Activated CD8-positive, alpha-beta memory T cell treated with anti-CD3 and anti-CD28 coated beads, Interleukin-2, amount 10 ng/mL, durations not matched to agents 7 days and 5 days (primary cell): ENCODE data around the gene DISP3. TPM values are rescaled to one million over a fixed set of nuclear protein-coding genes. Genes with fewer than 3 reads are reported as not detected.
A peak's percentile ranks its signal among the peaks of the same experiment; 100 is the strongest.

Source experiments
- ATAC-seq: fragments of 150-1000 bp; cut with Tn5 transposase; one replicate; pipeline ENCODE4 v1.10.0; 2021; ENCODE audit warnings: moderate library complexity
- CTCF ChIA-PET: fragments of 350-600 bp; sonication (Branson Sonifier 250); formaldehyde crosslinking; loops from one replicate; lab custom pipeline; 2021; ENCODE audit warnings: antibody characterized with exemption; lab: Charles Lee
- DNase-seq: peaks from one replicate; pipeline ENCODE4 v3.0.0-alpha.2; 2020
- H3K27ac Mint-ChIP-seq: one replicate; pipeline ENCODE4 v1.8.0; 2021; ENCODE audit warnings: mild to moderate bottlenecking, mixed read lengths
- H3K27me3 Mint-ChIP-seq: one replicate; pipeline ENCODE4 v1.8.0; 2021; ENCODE audit warnings: mixed read lengths
- H3K36me3 Mint-ChIP-seq: one replicate; pipeline ENCODE4 v1.8.0; 2021; ENCODE audit warnings: mild to moderate bottlenecking, mixed read lengths
- H3K4me1 Mint-ChIP-seq: one replicate; pipeline ENCODE4 v1.8.0; 2021; ENCODE audit warnings: mixed read lengths
- H3K4me3 Mint-ChIP-seq: one replicate; pipeline ENCODE4 v1.8.0; 2021; ENCODE audit warnings: mild to moderate bottlenecking, moderate library complexity, mixed read lengths
- H3K9me3 Mint-ChIP-seq: one replicate; pipeline ENCODE4 v1.8.0; 2022; ENCODE audit warnings: low read depth, mixed read lengths
- total RNA-seq, 2 experiments: library from RNA; stranded (reverse); gene quantifications; one replicate each; pipeline ENCODE4 v1.2.3, GENCODE V29; 2021

Gene DISP3
- total RNA-seq, 2 experiments from 2014 or later, result 0.35 to 0.54 TPM

DNA sequence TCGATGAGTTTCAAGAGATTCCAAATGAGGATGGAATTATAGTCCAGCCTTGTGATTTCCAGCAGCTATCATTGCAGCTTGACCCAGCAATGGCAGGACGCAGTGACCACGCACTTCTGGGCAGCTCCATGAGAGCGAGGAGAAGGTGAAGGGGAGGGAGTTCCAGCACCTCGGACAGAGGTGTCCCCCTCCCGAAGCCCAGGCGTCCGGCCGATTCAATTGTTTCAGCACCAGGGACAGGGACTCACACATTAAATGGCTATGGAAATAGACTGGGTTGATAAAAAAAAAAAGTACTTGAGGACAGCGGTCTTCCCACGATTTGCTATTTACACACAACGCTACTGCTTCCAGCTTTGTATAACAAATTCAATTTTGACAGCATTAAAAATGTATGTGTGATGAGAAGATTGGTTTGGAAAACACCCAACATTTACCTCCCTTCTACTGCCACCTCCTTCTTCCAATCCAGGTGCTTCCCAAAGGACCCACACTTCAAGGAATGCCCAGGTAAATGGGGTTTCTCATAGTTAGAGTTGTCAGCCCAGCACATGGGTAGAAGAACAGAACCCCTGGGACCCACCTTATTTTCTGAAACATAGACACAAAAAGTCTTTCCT lies 71.8 kb downstream of the DISP3 start:
- peak; percentile 42 for ATAC-seq
- Mint-ChIP-seq H3K36me3 (no peaks in the 10 kb centered on the region), H3K9me3 (no peaks in the 10 kb centered on the region), H3K4me3 (no peak overlapping the region), H3K27ac (no peak overlapping the region), H3K27me3 (peaks cover 23% of the 10 kb centered on the region), H3K4me1 (no peaks in the 10 kb centered on the region)
- CTCF ChIA-PET, result no interaction called here
- DNase-seq, result peak; percentile 73

DNA sequence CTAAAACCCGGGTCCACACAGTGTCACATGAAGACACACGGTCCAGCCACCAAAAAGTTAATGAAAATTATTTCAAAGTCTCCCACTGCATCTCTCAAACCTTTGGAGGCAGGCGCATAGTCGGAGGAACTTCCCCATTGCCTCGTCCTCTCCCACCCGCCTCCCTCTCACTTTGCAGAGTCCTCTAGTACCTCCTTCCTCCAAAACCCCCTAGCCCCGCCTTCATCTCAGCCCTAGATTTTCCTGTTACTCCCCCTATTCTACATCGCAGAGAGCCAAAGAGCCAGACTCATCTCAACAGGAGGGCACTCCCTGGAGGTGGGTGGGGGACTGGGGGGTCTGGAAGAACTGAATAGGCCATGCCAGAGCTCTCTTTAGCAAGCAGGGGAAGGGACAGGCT lies 79.3 kb downstream of the DISP3 start:
- H3K27me3 Mint-ChIP-seq, result peaks cover 43% of the 10 kb centered on the region
- no peak overlapping the region for H3K27ac Mint-ChIP-seq
- CTCF ChIA-PET, result interaction anchor here (0.5 kb wide), 1 partner anchor 86 kb away, joined by 3 read pairs; no protein-coding TSS in a partner anchor

DNA sequence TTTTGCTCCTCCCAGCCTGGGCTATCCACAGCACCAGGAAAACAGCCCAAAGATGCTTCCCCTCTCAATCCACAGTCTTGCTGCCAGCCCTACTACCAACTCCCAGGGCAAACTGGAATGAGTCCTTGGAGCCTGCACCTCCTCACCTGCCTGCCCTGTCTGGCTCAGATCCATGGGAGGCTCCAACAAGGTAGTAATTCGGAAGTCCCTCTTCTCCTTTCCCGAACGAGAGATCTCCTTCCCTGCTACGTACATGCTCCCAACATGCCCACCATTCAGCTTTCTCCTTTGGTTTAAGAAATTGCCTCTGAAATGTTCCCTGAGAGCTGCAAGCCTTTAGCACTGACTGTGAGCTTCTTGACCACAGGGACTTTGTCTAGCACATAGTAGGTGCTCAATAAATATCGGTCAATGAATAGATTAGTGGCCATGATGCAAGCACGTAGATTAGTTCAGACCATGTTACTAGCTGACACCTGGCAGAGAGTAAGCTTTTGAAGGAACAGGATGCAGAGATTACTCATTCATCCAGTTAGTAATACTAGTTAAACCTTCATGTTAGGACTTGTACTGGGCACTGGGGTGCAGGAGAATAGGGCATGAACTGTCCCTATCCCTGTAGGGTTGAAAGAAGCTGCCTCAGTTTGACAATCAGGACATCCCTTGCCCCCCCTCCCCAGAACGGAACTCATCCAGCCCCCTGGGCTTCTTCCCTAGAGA lies 80.1 kb downstream of the DISP3 start:
- Mint-ChIP-seq H3K36me3 (no peaks in the 10 kb centered on the region), H3K4me1 (no peaks in the 10 kb centered on the region), H3K27ac (no peak overlapping the region), H3K4me3 (no peak overlapping the region), H3K9me3 (no peaks in the 10 kb centered on the region), H3K27me3 (peaks cover 50% of the 10 kb centered on the region)
- CTCF ChIA-PET, result interaction anchor here (0.5 kb wide), 1 partner anchor 86 kb away, joined by 3 read pairs; no protein-coding TSS in a partner anchor
- ATAC-seq (no peak), DNase-seq (no peak)

More for the DNA sequence above, 79.3 kb downstream of the DISP3 start:
- Mint-ChIP-seq H3K9me3 (no peaks in the 10 kb centered on the region), H3K4me1 (no peaks in the 10 kb centered on the region), H3K36me3 (no peaks in the 10 kb centered on the region), H3K4me3 (no peak overlapping the region)
- DNase-seq (no peak), ATAC-seq (no peak)

DNA sequence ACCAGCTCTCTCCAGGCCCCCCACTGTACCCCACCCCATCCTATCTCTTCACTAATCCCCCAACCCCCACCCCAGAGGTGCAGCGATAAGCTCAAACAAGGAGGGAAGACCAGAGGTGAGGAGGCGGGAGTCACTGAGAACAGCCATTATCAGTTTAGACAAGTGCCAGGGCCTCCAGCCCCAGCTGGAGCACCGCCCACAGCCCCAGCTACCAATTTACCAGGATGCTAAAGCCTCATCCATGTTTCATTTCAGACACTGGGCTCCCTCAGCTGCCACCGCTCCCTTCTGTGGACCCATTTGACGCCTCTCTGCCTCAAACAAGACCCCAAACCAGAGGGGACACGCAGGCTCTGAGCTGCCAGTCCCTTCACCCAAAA lies 80.6 kb downstream of the DISP3 start:
- H3K27me3 Mint-ChIP-seq, result peaks cover 49% of the 10 kb centered on the region
- CTCF ChIA-PET, result no interaction called here
- no peak overlapping the region for H3K4me3 Mint-ChIP-seq
- DNase-seq (no peak), ATAC-seq (no peak)
- no peaks in the 10 kb centered on the region for H3K9me3 Mint-ChIP-seq
- no peak overlapping the region for H3K27ac Mint-ChIP-seq
- no peaks in the 10 kb centered on the region for H3K4me1 Mint-ChIP-seq
- H3K36me3 Mint-ChIP-seq, result no peaks in the 10 kb centered on the region

DNA sequence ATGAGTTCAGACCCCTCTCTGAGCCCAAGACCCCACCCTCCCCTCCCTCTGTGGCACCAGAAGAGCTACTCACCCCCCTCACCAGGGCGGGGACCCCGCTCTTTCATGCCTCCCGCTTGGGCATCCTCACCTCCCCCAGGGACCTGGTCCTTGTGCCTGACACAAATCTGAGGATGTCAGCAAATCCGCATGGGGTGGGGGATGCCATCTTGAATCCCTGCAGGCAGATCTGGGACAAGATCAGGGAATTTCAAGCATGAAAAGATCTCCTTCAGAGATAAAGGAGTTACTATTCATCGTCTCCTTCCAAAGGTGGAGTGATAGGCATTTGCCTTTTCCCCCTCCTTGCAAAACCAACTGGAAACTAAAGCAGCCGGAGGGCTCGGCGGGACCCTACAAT lies 81.1 kb downstream of the DISP3 start:
- Mint-ChIP-seq H3K4me1 (no peaks in the 10 kb centered on the region), H3K9me3 (no peaks in the 10 kb centered on the region), H3K27ac (no peak overlapping the region), H3K36me3 (no peaks in the 10 kb centered on the region), H3K27me3 (peaks cover 47% of the 10 kb centered on the region), H3K4me3 (no peak overlapping the region)
- no peak for ATAC-seq
- no peak for DNase-seq
- CTCF ChIA-PET, result no interaction called here

DNA sequence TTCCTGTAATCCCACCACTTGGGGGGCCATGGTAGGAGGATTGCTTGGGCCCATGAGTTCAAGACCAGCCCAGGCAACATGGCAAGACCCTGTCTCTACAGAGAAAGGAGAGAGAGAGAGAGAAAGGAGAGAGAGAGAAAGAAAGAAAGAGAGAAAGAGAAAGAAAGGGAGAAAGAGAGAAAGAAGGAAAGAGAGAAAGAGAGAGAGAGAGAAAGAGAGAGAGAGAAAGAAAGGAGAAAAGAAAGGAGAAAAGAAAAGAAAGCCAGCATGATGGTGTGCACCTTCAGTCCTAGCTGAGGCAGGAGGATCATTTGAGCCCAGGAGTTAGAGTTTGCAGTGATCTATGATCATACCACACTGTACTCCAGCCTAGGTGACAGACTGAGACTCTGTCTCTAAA lies 82.8 kb downstream of the DISP3 start:
- no peak for DNase-seq
- peaks cover 46% of the 10 kb centered on the region for H3K27me3 Mint-ChIP-seq
- no peaks in the 10 kb centered on the region for H3K36me3 Mint-ChIP-seq
- CTCF ChIA-PET, result no interaction called here
- H3K4me1 Mint-ChIP-seq, result no peaks in the 10 kb centered on the region
- no peak for ATAC-seq
- H3K27ac Mint-ChIP-seq, result no peak overlapping the region
- H3K9me3 Mint-ChIP-seq, result no peaks in the 10 kb centered on the region
- H3K4me3 Mint-ChIP-seq, result no peak overlapping the region

DNA sequence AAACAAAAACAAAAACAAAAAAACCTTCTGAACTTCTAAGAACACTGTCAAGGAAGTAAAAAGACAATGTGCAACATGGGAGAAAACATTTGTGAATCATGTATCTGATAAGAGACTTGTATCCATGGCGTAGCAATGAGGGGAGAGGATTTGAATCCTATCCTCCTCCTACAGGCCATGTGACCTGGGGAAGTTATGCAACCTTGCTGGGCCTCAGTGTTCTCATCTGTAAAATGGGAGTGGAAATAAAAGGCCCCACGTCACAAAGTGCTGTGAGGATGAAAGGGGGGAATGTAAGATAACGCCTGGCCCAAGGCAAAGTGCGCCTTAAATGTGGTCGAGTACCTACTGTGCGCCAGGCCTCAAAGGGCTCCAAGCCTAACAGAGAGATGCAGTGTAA lies 83.7 kb downstream of the DISP3 start:
- Mint-ChIP-seq H3K27me3 (peaks cover 42% of the 10 kb centered on the region), H3K36me3 (no peaks in the 10 kb centered on the region), H3K9me3 (no peaks in the 10 kb centered on the region), H3K4me3 (no peak overlapping the region), H3K27ac (no peak overlapping the region), H3K4me1 (no peaks in the 10 kb centered on the region)
- CTCF ChIA-PET, result no interaction called here
- DNase-seq, result no peak
- no peak for ATAC-seq

DNA sequence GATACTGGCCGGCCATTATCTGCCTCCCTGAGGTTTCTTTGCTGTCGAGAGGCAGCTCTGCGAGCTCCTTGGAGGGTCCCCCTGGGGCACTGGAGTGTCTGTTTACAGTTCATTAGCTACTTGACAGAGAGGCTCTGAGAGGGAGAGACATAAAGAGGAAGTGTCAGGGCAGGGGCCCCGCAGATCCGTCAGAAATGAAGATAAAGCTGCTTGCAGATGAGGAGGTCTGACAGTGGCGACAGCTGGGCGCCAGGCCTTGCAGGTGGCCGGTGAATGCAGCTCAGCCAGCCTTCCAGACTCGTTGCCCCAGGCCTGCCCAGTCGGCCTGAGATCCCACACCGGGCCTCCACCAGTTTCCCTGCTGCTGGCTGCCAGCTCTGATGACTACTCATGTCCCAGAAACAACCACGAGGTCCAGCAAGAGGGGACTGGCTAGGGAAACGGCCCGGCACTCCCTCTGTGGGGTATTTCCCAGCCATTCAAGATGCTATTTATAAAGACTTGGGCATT lies 84.7 kb downstream of the DISP3 start:
- H3K4me1 Mint-ChIP-seq, result no peaks in the 10 kb centered on the region
- ATAC-seq (no peak), DNase-seq (no peak)
- H3K36me3 Mint-ChIP-seq, result no peaks in the 10 kb centered on the region
- CTCF ChIA-PET, result no interaction called here
- no peak overlapping the region for H3K27ac Mint-ChIP-seq
- H3K9me3 Mint-ChIP-seq, result no peaks in the 10 kb centered on the region
- H3K4me3 Mint-ChIP-seq, result no peak overlapping the region
- H3K27me3 Mint-ChIP-seq, result peaks cover 33% of the 10 kb centered on the region

DNA sequence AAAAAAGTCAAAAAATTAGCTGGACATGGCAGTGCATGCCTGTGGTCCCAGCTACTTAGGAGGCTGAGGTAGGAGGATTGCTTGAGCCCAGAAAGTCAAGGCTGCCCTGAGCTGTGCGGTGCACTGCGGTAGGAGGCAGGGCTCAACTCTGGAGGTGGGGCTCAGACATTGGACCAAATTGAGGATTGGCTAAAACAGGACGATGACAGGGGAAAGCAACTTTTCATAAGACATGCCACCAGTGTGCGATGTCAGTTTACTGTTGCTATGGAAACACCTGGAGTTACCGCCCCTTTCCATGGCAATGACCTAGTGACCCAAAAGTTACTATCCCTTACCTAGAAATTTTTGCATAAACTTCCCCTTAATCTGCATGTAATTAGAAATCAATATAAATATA lies 85.3 kb downstream of the DISP3 start:
- no peak overlapping the region for H3K4me3 Mint-ChIP-seq
- H3K4me1 Mint-ChIP-seq, result no peaks in the 10 kb centered on the region
- peaks cover 27% of the 10 kb centered on the region for H3K27me3 Mint-ChIP-seq
- DNase-seq (no peak), ATAC-seq (no peak)
- CTCF ChIA-PET, result no interaction called here
- H3K27ac Mint-ChIP-seq, result no peak overlapping the region
- H3K9me3 Mint-ChIP-seq, result no peaks in the 10 kb centered on the region
- H3K36me3 Mint-ChIP-seq, result no peaks in the 10 kb centered on the region

DNA sequence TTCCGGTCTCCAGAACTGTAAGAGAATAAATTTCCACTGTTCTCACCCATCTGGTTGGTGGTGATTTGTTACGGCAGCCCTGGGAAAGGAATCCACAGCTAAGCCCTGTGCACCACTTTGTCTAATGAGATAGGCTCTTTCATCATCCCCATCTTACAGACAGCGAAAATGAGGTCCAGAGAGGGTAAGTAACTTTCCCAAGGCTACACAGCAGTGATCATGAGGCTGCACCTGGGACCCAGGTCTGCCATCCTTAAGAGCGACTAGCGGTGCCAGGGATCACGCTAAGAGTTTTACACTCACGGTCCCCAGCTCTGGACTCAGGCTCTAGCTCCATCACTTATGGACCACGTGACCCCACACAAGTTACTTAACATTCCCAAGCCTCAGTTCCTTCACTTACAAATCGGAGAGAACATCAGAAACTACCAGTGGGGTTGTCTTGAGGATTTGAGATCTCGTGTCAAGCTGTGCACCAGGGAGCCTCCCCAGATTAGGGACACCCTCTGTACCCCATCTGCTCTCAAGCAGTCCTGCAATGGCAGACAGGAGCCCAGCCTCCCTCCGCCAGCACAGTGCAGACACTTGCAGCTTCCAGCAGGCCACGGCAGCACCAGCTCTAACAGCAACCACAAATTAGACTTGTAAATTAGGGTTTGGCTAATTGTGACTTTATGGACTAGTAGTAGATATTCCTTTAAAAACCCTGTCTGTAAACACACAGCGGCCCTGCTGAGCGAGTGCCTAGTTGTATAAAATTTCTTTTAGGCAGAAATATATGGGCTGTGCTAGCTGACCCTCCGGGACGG lies 87.3 kb downstream of the DISP3 start:
- CTCF ChIA-PET, result no interaction called here

DNA sequence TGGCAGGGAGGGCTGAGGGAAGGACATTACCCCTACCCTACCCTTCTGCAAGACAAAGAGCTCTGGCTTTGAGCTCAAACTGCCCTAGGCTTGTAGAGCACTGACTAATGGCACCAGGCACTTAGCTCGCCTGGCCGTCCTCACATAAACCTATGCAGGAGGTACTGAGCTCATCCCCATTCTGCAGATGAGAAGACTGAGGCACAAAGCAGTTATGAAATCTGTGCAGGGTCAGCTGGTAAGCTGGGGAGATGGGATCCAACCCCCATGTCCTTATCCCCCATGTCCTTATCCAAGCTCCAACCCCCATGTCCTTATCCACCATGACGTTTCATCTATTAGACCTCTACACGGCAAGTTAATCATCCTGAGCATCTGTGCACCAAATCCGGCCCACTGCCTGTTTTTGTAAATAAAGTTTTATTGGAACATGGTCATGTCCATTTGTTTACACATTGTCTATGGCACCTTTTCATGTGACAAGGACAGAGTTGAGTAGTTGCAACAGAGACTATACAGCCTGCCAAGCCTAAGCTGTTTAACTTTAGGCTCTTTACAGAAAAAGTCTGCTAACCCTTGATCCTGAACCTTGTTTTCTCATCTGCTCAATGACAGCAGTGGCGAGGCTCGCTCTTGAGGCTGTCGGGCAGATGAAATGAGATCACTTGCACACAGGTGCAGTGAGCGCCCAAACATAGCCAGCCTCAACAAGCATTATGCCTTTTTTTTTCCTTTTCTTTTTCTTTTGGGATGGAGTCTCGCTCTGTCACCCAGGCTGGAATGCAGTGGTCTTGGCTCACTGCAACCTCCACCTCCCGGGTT lies 88.5 kb downstream of the DISP3 start:
- no peaks in the 10 kb centered on the region for H3K4me1 Mint-ChIP-seq
- no peak for ATAC-seq
- peaks cover 26% of the 10 kb centered on the region for H3K27me3 Mint-ChIP-seq
- CTCF ChIA-PET, result no interaction called here
- no peaks in the 10 kb centered on the region for H3K36me3 Mint-ChIP-seq
- no peak overlapping the region for H3K27ac Mint-ChIP-seq
- DNase-seq, result no peak
- H3K9me3 Mint-ChIP-seq, result no peaks in the 10 kb centered on the region
- no peak overlapping the region for H3K4me3 Mint-ChIP-seq

More for the DNA sequence above, 87.3 kb downstream of the DISP3 start:
- Mint-ChIP-seq H3K27me3 (peaks cover 28% of the 10 kb centered on the region), H3K9me3 (no peaks in the 10 kb centered on the region), H3K4me3 (no peak overlapping the region), H3K27ac (no peak overlapping the region), H3K4me1 (no peaks in the 10 kb centered on the region), H3K36me3 (no peaks in the 10 kb centered on the region)
- DNase-seq (no peak), ATAC-seq (no peak)

DNA sequence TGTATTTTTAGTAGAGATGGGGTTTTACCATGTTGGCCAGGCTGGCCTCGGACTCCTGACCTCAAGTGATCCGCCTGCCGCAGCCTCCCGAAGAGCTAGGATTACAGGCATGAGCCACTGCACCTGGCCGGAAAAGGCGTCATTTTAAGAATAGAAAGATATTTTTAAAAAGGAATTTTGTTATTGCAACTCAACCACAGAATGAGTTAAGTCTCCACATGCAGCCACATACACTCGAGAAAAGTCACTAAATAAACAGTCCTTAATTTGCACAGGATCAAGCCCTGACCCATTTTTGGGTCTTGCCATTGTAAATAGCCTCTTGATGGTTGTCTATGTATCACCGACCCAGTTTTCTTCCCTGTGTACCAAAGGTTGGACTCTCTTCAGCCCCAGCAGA lies 89.7 kb downstream of the DISP3 start:
- ATAC-seq (no peak), DNase-seq (no peak)
- no peak overlapping the region for H3K27ac Mint-ChIP-seq
- H3K4me3 Mint-ChIP-seq, result no peak overlapping the region
- H3K4me1 Mint-ChIP-seq, result no peaks in the 10 kb centered on the region
- CTCF ChIA-PET, result no interaction called here
- H3K9me3 Mint-ChIP-seq, result no peaks in the 10 kb centered on the region
- H3K27me3 Mint-ChIP-seq, result peaks cover 21% of the 10 kb centered on the region
- H3K36me3 Mint-ChIP-seq, result no peaks in the 10 kb centered on the region

DNA sequence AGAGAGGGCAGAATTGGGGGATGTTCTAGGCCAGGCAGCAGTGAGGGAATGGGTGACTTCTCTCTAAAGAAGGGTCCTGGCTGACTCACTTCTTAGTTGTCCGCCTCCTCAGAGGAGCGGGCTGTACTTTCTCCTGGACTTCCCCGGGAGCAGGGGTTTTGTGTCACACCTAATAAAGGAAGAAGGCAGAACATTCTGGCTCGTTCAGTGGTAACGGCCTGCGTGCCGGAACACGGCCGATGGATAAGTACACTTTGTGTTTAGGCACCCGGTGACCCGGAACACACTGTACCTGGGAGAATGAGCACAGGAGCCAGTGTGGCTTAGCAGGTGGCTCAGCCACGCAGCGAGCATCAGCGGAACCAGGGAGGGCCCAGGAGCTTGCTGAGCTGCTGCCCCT lies 90.6 kb downstream of the DISP3 start:
- H3K4me3 Mint-ChIP-seq, result no peak overlapping the region
- CTCF ChIA-PET, result no interaction called here
- no peaks in the 10 kb centered on the region for H3K4me1 Mint-ChIP-seq
- DNase-seq (no peak), ATAC-seq (no peak)
- no peaks in the 10 kb centered on the region for H3K36me3 Mint-ChIP-seq
- H3K9me3 Mint-ChIP-seq, result no peaks in the 10 kb centered on the region
- no peak overlapping the region for H3K27ac Mint-ChIP-seq
- peaks cover 15% of the 10 kb centered on the region for H3K27me3 Mint-ChIP-seq
